ENCODE measurements around the gene CCT6A.
"Not testable (repeated sequence)": the region's sequence is repeated elsewhere in the genome, so short reads cannot be mapped to it uniquely, and the experiment has no call there.

Gene CCT6A

GRCh38 chr7:56098187-56099008 lies 46.8 kb downstream of the CCT6A start:
- not testable (repeated sequence) for DNase-seq (ENCODE audit: low read depth in 3 of 3)

DNA sequence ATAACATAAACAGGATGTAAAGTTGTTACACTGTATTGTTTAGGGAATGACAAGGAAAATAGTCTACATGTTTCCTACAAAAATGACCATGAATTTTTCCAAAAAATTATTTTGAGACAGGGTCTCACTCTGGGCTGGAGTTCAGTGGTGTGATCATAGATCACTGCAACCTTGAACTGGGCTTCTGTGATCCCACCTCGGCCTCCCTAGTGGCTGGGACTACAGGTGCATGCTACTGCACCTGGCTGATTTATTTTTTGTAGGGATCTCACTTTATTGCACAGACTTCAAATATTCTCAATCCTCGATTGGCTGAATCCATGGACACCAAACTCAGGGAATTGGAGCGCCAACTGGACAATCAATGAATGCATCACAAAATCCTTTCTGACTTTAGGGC lies 48.1 kb downstream of the CCT6A start:
- DNase-seq (ENCODE audit: low read depth in 3 of 3) = no peak

GRCh38 chr7:56104138-56104537 lies 52.6 kb downstream of the CCT6A start:
- not testable (repeated sequence) for DNase-seq (ENCODE audit: low read depth in 3 of 3)

GRCh38 chr7:56105508-56105907 lies 53.9 kb downstream of the CCT6A start:
- no peak for DNase-seq (ENCODE audit: low read depth in 3 of 3)

GRCh38 chr7:56106108-56107073 lies 54.8 kb downstream of the CCT6A start, which contains the start of gene CHCHD2:
Gene CHCHD2, minus strand, starts transcription at chr7:56106476. Its CDS starts 63 bp downstream, at chr7:56106413.
- DNase-seq (ENCODE audit: low read depth in 3 of 3) = peak; percentile 84 to 93 (median 86)

- DNase-seq (ENCODE audit: low read depth in 3 of 3) = no peak
Observed at GRCh38 chr7:56107954-56108258, 56.3 kb downstream of the CCT6A start.

- DNase-seq (ENCODE audit: low read depth in 3 of 3) = no peak
Observed at GRCh38 chr7:56110611-56111010, 59.0 kb downstream of the CCT6A start.

GRCh38 chr7:56112244-56112643 lies 60.7 kb downstream of the CCT6A start:
- not testable (repeated sequence) for DNase-seq (ENCODE audit: low read depth in 3 of 3)

Data from stimulated activated CD4-positive, alpha-beta T cell treated with anti-CD3 and anti-CD28 coated beads, TNF-alpha, amount 100 ng/mL, for 48 hours (primary cell).